Breast epithelium (tissue), 4 donors: ENCODE data around the gene ADARB2. TPM values are rescaled to one million over a fixed set of nuclear protein-coding genes. Genes with fewer than 3 reads are reported as not detected.
"Not testable (repeated sequence)": the region's sequence is repeated elsewhere in the genome, so short reads cannot be mapped to it uniquely, and the experiment has no call there.

Source experiments
- DNase-seq, 2 donors: peaks; one replicate each; pipeline ENCODE4 v3.0.0-alpha.2; 2019; ENCODE audit warnings: low spot score in 2 of 2
- H3K27ac ChIP-seq, 2 donors: fragments of 200-600 bp; sonication (generic) in 1 of 2; one replicate each; pipeline ENCODE4 v1.5.1; 2016 to 2019; ENCODE audit warnings: mild to moderate bottlenecking in 1 of 2
- H3K27me3 ChIP-seq, 2 donors: fragments of 200-600 bp; sonication (generic) in 1 of 2; one replicate each; pipeline versions ENCODE4 v1.5.1 to v1.6.0; 2017 to 2019; ENCODE audit warnings: control low read depth in 1 of 2, mild to moderate bottlenecking in 1 of 2
- H3K36me3 ChIP-seq: fragments of 200-600 bp; one replicate; pipeline ENCODE4 v1.5.1; 2019
- H3K4me1 ChIP-seq, 2 donors: fragments of 200-600 bp; sonication (generic); one replicate each; pipeline ENCODE4 v1.5.1; 2016 to 2019; ENCODE audit warnings: control low read depth in 1 of 2
- H3K4me3 ChIP-seq, 3 donors: fragments of 200-600 bp; sonication (generic); 1 replicate in 2 of 3; 2 replicates in 1 of 3; pipeline ENCODE4 v1.5.1; 2016 to 2019; ENCODE audit warnings: mild to moderate bottlenecking in 3 of 3, moderate library complexity in 2 of 3
- H3K9me3 ChIP-seq, 2 donors: fragments of 200-600 bp; sonication (generic) in 1 of 2; one replicate each; pipeline ENCODE4 v1.5.1; 2016 to 2019; ENCODE audit warnings: control low read depth in 1 of 2
- POLR2A ChIP-seq: fragments of 450-650 bp; IDR thresholded peaks from one replicate; pipeline ENCODE4 v1.6.1; 2016; ENCODE audit warnings: antibody characterized with exemption, mild to moderate bottlenecking, moderate library complexity
- POLR2AphosphoS5 ChIP-seq, 3 donors: sonication (generic); formaldehyde crosslinking; IDR thresholded peaks; one replicate each; pipeline ENCODE4 v1.6.1; 2017; ENCODE audit warnings: antibody characterized with exemption in 3 of 3
- intact Hi-C: fragments of 100-400 bp; cut with DNase I; formaldehyde crosslinking; loops from one replicate; pipeline ENCODE4 v1.15.1; 2023; ENCODE audit warnings: low total_unique reads
- total RNA-seq, 3 donors: library from RNA; depleted of rRNA; stranded (reverse); fragments of >200 nt; gene quantifications; one replicate each; pipeline ENCODE4 v1.1.0, GENCODE V29; 2016
- TF ChIP-seq, protein P1 (sequence below), 3 donors: fragments of 450-650 bp; IDR thresholded peaks; one replicate each; pipeline ENCODE4 v1.5.1; 2016 to 2017; ENCODE audit warnings: antibody characterized with exemption in 3 of 3, mild to moderate bottlenecking in 3 of 3, moderate library complexity in 3 of 3

Gene ADARB2
- total RNA-seq, 3 donors from 2014 or later: 0.32 to 3.9 (median 2.0) TPM

DNA sequence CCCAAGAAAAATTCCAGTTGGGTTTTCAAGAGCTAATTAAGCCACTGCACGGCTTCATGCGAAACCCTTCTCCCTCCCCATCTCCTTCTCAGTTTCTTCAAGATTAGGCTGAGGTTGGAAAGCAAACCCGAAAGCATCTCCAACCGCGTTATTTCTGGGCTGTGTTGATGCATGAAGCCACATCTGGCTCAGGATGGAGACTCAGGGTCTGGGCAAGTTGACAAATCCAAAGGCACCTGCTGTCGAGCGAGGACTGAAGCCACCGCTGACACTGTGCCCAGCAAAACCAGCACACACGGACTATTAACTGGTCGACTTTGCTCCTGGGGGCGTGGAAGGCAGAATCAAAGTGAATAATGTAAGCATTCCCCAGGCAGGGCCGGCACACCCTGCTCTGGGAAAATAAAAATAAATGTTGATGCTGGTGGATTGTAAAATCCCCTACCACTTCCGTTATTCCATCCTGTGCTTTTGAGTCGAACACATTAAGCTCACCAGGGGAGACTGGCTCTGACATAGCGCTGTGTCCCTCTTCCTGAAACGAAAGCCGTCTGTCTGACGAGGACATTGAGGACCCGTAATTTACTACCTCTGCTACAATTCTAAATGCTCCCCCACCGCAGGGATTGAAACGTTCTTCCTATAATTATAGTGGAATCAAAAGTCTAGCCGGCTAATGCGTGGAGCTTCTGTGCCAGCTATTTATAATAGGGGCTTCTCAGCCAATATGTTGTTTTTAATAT lies 269.8 kb downstream of the ADARB2 start:
- peaks cover 0 to 19% of the 10 kb centered on the region in 2 donors for H3K27me3 ChIP-seq
- no peak for DNase-seq
- H3K4me3 ChIP-seq: no peak overlapping the region
- H3K27ac ChIP-seq: no peak overlapping the region
- H3K4me1 ChIP-seq: no peaks in the 10 kb centered on the region
- TF ChIP-seq, protein P1, sequence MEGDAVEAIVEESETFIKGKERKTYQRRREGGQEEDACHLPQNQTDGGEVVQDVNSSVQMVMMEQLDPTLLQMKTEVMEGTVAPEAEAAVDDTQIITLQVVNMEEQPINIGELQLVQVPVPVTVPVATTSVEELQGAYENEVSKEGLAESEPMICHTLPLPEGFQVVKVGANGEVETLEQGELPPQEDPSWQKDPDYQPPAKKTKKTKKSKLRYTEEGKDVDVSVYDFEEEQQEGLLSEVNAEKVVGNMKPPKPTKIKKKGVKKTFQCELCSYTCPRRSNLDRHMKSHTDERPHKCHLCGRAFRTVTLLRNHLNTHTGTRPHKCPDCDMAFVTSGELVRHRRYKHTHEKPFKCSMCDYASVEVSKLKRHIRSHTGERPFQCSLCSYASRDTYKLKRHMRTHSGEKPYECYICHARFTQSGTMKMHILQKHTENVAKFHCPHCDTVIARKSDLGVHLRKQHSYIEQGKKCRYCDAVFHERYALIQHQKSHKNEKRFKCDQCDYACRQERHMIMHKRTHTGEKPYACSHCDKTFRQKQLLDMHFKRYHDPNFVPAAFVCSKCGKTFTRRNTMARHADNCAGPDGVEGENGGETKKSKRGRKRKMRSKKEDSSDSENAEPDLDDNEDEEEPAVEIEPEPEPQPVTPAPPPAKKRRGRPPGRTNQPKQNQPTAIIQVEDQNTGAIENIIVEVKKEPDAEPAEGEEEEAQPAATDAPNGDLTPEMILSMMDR (IDR thresholded peaks at IDR 0.05): no peak
- TF ChIP-seq POLR2AphosphoS5 (IDR thresholded peaks at IDR 0.05): no peak
- TF ChIP-seq POLR2A: no peak
- intact Hi-C loops: no loop called here
- H3K36me3 ChIP-seq: no peaks in the 10 kb centered on the region
- no peaks in the 10 kb centered on the region for H3K9me3 ChIP-seq

DNA sequence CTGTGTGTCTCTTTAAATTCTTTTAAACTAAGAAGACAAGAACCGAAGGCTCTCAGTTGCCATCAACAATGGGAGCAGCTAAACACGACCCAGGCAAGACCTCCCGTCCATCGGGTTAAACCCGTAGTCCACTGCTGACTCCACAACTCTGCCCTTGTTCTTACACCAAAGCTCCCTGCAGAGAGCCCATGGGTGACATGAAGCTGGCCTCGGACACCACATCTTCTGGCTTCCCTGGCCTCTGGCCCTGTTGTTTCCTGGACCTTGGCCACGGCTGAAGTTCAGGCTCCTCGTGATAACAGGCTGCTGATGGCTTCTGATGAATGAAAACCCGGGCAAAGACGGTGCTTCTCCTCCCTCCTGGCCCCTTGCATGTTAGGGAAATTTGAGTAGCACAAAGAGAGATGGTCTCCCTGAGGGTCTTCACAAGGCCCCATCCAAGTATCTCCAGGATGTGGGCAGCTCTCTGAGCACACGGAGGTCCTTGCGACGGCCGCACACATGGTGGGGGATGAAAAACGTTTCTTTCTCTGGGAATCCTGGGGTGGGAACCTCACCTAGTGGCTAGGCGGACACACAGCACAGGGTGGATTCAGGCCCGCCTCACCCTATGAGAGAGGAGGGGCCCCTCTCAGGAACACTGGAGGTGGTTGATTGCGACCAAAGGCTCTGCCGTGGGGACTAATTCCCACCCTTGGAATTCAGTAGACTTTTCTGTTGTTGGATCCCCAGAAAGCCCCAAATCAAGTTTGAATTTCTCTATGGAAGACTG lies 271.1 kb downstream of the ADARB2 start:
- Histone ChIP-seq H3K4me3 (peak overlapping the region in 2 of 3 donors; percentile 22 to 46), H3K36me3 (no peaks in the 10 kb centered on the region), H3K9me3 (no peaks in the 10 kb centered on the region), H3K27ac (no peak overlapping the region), H3K4me1 (no peaks in the 10 kb centered on the region), H3K27me3 (peaks cover 0 to 16% of the 10 kb centered on the region in 2 donors)
- DNase-seq: no peak
- TF ChIP-seq, protein P1 (IDR thresholded peaks at IDR 0.05): no peak
- TF ChIP-seq POLR2A (no peak), POLR2AphosphoS5 (IDR thresholded peaks at IDR 0.05) (no peak)
- intact Hi-C loops: no loop called here

DNA sequence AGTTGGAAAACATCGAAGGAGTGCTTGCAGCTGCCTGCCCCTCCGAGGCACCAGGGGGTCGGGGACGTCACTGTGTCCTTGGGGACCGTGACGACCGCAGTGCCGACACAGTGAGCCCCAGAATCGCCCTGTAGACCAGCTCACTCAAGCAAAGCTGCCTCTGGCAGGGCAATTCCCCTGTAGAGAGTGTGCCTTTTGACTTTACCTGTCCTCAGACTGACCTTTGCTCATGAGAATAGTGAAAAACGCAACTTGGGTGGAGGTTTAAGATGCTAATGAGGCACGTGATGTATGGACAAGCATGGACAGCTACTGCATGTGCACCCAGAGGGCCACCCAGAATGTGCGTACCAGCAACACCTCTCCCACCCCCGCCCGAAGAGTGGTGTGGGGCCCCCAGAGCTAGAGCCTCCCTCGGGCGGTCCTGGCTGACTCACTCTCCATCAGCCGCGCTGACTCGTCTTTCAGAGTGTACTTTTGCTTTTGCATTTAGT lies 271.9 kb downstream of the ADARB2 start:
- Histone ChIP-seq H3K27me3 (peaks cover 0 to 16% of the 10 kb centered on the region in 2 donors), H3K9me3 (no peaks in the 10 kb centered on the region), H3K27ac (no peak overlapping the region), H3K4me1 (no peaks in the 10 kb centered on the region), H3K4me3 (peak overlapping the region in 2 of 3 donors; percentile 22 to 46), H3K36me3 (no peaks in the 10 kb centered on the region)
- TF ChIP-seq POLR2A (no peak), POLR2AphosphoS5 (IDR thresholded peaks at IDR 0.05) (no peak)
- TF ChIP-seq, protein P1 (IDR thresholded peaks at IDR 0.05): no peak
- no peak for DNase-seq
- intact Hi-C loops: no loop called here

DNA sequence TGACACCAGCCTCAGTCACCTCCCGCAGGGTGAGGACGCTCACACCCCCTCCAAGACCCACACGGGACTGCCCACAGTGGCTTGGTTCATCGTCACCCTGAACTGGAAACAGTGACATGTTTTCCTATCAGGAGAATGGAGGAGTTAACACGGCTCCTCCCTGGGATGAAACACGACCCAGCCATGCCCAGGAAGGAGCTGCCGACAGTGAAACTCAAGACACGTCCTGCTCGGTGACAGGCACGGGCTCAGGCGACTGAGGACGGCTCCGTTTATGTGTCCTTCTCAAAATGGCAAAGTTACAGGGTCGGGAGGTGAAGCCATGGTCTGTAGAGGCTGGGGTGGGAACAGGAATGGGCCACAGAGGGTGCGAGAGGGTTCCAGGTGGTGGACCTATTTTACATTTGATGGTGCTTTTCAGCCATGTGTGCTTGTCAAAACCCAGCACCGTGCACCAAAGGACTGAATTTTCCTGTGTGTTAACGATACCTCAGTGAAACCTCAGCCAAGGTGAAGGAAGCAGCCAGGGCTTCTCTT lies 272.4 kb downstream of the ADARB2 start:
- no peak for TF ChIP-seq POLR2AphosphoS5 (IDR thresholded peaks at IDR 0.05)
- TF ChIP-seq POLR2A: no peak
- TF ChIP-seq, protein P1 (IDR thresholded peaks at IDR 0.05): no peak
- DNase-seq: no peak
- H3K4me1 ChIP-seq: no peaks in the 10 kb centered on the region
- intact Hi-C loops: no loop called here
- H3K4me3 ChIP-seq: peak overlapping the region in 2 of 3 donors; percentile 22 to 46
- peaks cover 0 to 16% of the 10 kb centered on the region in 2 donors for H3K27me3 ChIP-seq
- no peaks in the 10 kb centered on the region for H3K9me3 ChIP-seq
- H3K36me3 ChIP-seq: no peaks in the 10 kb centered on the region
- no peak overlapping the region for H3K27ac ChIP-seq

DNA sequence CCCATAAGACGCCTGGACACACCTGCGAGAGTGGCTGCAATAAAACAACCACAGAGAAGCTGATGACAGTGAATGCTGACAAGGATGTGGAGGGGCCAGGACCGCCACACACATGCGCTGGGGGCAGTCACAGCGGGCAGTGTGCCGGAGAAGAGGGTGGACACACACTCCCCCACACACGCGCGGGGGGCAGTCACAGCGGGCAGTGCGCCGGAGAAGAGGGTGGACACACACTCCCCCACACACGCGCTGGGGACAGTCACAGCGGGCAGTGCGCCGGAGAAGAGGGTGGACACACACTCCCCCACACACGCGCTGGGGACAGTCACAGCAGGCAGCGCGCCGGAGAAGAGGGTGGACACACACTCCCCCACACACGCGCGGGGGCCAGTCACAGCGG lies 273.4 kb downstream of the ADARB2 start:
- H3K4me1 ChIP-seq, H3K4me3 ChIP-seq, intact Hi-C loops, DNase-seq, H3K36me3 ChIP-seq, H3K9me3 ChIP-seq, H3K27ac ChIP-seq: not testable (repeated sequence)
- peaks cover 0 to 15% of the 10 kb centered on the region in 2 donors for H3K27me3 ChIP-seq
